Heart right ventricle (tissue), 16 donors: ENCODE results near the gene CHTOP. TPM values are rescaled to one million over a fixed set of nuclear protein-coding genes. Genes with fewer than 3 reads are reported as not detected.
A peak's percentile ranks its signal among the peaks of the same experiment; 100 is the strongest.

ENCODE experiments used
- ATAC-seq, 8 donors: fragments of 200-7000 bp; cut with Tn5 transposase; one replicate each; pipeline ENCODE4 v1.9.1; 2020; ENCODE audit warnings: mild to moderate bottlenecking in 8 of 8, moderate library complexity in 8 of 8, moderate number of reproducible peaks in 1 of 8
- DNase-seq, 2 donors: peaks; one replicate each; pipeline ENCODE4 v3.0.0-alpha.2; 2020
- H3K27ac ChIP-seq, 10 donors: fragments of 200-600 bp; sonication (generic) in 2 of 10; one replicate each; pipeline versions ENCODE4 v1.5.0 to v1.8.0; 2020 to 2022; ENCODE audit warnings: mild to moderate bottlenecking in 3 of 10
- H3K27me3 ChIP-seq, 7 donors: fragments of 200-600 bp; one replicate each; pipeline ENCODE4 v1.8.0; 2021 to 2022; ENCODE audit warnings: mild to moderate bottlenecking in 2 of 7
- H3K36me3 ChIP-seq, 9 donors: fragments of 200-600 bp; sonication (generic) in 1 of 9; one replicate each; pipeline versions ENCODE4 v1.5.0 to v1.8.0; 2020 to 2022; ENCODE audit warnings: mild to moderate bottlenecking in 2 of 9
- H3K4me1 ChIP-seq, 9 donors: fragments of 200-600 bp; sonication (generic) in 1 of 9; one replicate each; pipeline versions ENCODE4 v1.5.0 to v1.8.0; 2020 to 2022; ENCODE audit warnings: mild to moderate bottlenecking in 4 of 9
- H3K4me3 ChIP-seq, 10 donors: fragments of 200-600 bp; sonication (generic) in 2 of 10; one replicate each; pipeline versions ENCODE4 v1.5.0 to v1.8.0; 2020 to 2022; ENCODE audit warnings: mild to moderate bottlenecking in 7 of 10, moderate library complexity in 2 of 10
- H3K9me3 ChIP-seq, 11 donors: fragments of 200-600 bp in 10 of 11; sonication (generic) in 2 of 11; one replicate each; pipeline versions ENCODE4 v1.5.0 to v1.8.0; 2013 to 2022; ENCODE audit warnings: mild to moderate bottlenecking in 2 of 11, control low read depth in 1 of 11, moderate library complexity in 1 of 11
- CTCF ChIP-seq, 9 donors: fragments of 200-600 bp; sonication (generic) in 2 of 9; IDR thresholded peaks; one replicate each; pipeline versions ENCODE4 v1.5.0 to v1.8.0; 2021 to 2022; ENCODE audit warnings: antibody characterized with exemption in 9 of 9, mild to moderate bottlenecking in 5 of 9, moderate library complexity in 1 of 9
- WGBS, 2 donors: extraction: QIAGEN DNeasy Blood & Tissue Kit; methylation state at CpG; one replicate each; pipeline ENCODE4 v1.1.7; 2013; ENCODE audit warnings: inconsistent platforms in 1 of 2; 5-methylcytosine and 5-hydroxymethylcytosine counted together
- intact Hi-C, 10 donors: fragments of 100-400 bp; cut with DNase I; formaldehyde crosslinking; loops; one replicate each; pipeline versions ENCODE4 v1.11.1 to v1.14.2; 2022
- polyA plus RNA-seq, 2 donors: library from polyadenylated mRNA; stranded (reverse); fragments of 200-250 nt; gene quantifications; one replicate each; pipeline ENCODE4 v1.2.3, GENCODE V29; 2013
- total RNA-seq, 10 donors: library from RNA; stranded (reverse); fragmentation: NEBNext Ultra II Directional in 3 of 10; extraction: Animal tissue kit (Norgen Biotek cat#: 25700) in 3 of 10; gene quantifications; one replicate each; pipeline versions ENCODE4 v1.2.1 to v1.2.4, GENCODE V29; 2021 to 2023
- donor health status: Arrhythmogenic right ventricular cardiomyopathy.
- donor health status: ischemic (EF 13 %, LVEDD 7.1; RV severe dilation, severe dysfunction).
- donor health status: healthy with polysubstance abuse.
- donor health status: DM: no; HTN: yes; CAD: no.
- donor health status: DM: no; HTN: no; CAD: no.
- donor health status: ischemic (EF 25% LVEDD 6.9; RV normal size, moderate dysfunction).
- donor health status: ischemic (EF 25% LVEDD 5.7; RV mildly dilated, moderate dysfunction).
- donor health status: healthy.
- donor health status: DM: yes; HTN: yes; CAD: no.
- donor health status: Ischemic cardiomyopathy.
- donor health status: ischemic (EF 35%, LVEDD 5.7; RV mildly dilated, moderate dysfunction).
- donor health status: nonischemic (EF 11% LVEDD 7.7; RV severe dilation, severe dysfunction).
- donor health status: DM: yes; HTN: yes; CAD: no.
- donor health status: PGD.
- donor health status: ischemic (EF 29% LVEDD 5.4; RV normal size, mild dysfunction).
- donor health status: nonischemic (EF 23%, LVEDD 6.1; RV moderate dilation, normal function).

CHTOP gene
- total and polyA plus RNA-seq, 12 donors: 61.6 to 95.5 (median 77.7) TPM

DNA sequence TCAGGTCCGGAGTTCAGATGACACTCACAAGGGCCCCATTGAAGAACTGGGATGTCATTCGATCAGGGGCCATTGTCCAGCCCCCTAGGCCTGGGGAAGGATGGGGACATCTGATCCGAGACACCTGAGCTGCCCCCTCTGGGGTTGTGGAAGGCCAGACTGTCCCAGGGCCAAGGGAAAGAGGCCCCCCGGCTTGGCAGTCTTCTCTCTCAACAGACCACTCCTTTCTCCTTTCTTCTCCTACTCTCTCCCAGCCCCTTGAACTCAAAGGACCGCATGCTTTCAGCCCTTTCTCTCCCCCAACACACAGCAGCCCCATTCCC, 4.6 kb upstream of the CHTOP start:
- peak overlapping the region; percentile 51 to 98 (median 90) for H3K27ac ChIP-seq

GRCh38 chr1:153629971-153630370, 3.9 kb upstream of the CHTOP start:
- intact Hi-C loops: loop anchor here in 2 of 10 donors (5.0 kb wide), 2 partner anchors 37 to 42 kb away; partner anchors contain the start of gene ILF2 (in 1 of the 2)
- Histone ChIP-seq H3K4me1 (peaks cover 20 to 82% (median 54%) of the 10 kb centered on the region in 9 donors), H3K4me3 (peak overlapping the region in 9 of 10 donors; percentile 19 to 71 (median 58)), H3K27me3 (no peaks in the 10 kb centered on the region), H3K9me3 (no peaks in the 10 kb centered on the region), H3K36me3 (peaks cover 0 to 9% (median 0%) of the 10 kb centered on the region in 9 donors), H3K27ac (peak overlapping the region; percentile 51 to 98 (median 90))
- WGBS, 2 donors: 53 to 72% methylated on average over 1 of the region's 1 CpG
- ATAC-seq (peak in 7 of 8 donors; percentile 19 to 52 (median 31)), DNase-seq (peak; percentile 67 to 80)
- TF ChIP-seq CTCF (IDR thresholded peaks at IDR 0.05): no peak

More for the DNA sequence above, 4.6 kb upstream of the CHTOP start:
- Histone ChIP-seq H3K4me3 (peak overlapping the region in 9 of 10 donors; percentile 19 to 71 (median 58)), H3K27me3 (no peaks in the 10 kb centered on the region), H3K4me1 (peaks cover 19 to 85% (median 59%) of the 10 kb centered on the region in 9 donors), H3K36me3 (peaks cover 0 to 15% (median 0%) of the 10 kb centered on the region in 9 donors), H3K9me3 (no peaks in the 10 kb centered on the region)
- TF ChIP-seq CTCF (IDR thresholded peaks at IDR 0.05): no peak
- DNase-seq (no peak), ATAC-seq (no peak)
- 62 to 68% methylated on average over 5 of the region's 5 CpGs for WGBS, 2 donors
- intact Hi-C loops: loop anchor here in 1 of 10 donors (5.0 kb wide), 1 partner anchor 43 kb away; the partner anchor contains the start of gene ILF2

- ATAC-seq (no peak), DNase-seq (no peak)
- no peak for TF ChIP-seq CTCF (IDR thresholded peaks at IDR 0.05)
- Histone ChIP-seq H3K27ac (peak overlapping the region; percentile 38 to 98 (median 90)), H3K36me3 (peaks cover 0 to 6% (median 0%) of the 10 kb centered on the region in 9 donors), H3K4me1 (peaks cover 20 to 82% (median 57%) of the 10 kb centered on the region in 9 donors), H3K9me3 (no peaks in the 10 kb centered on the region), H3K27me3 (no peaks in the 10 kb centered on the region), H3K4me3 (peak overlapping the region in 8 of 10 donors; percentile 13 to 71 (median 58))
- intact Hi-C loops: loop anchor here in 1 of 10 donors (5.0 kb wide), 1 partner anchor 37 kb away; no protein-coding TSS in a partner anchor
- WGBS, 2 donors: 76 to 81% methylated on average over 7 of the region's 7 CpGs
Observed at GRCh38 chr1:153630384-153630783, 3.5 kb upstream of the CHTOP start.

GRCh38 chr1:153631047-153632022, 2.5 kb upstream of the CHTOP start:
- Histone ChIP-seq H3K4me3 (peak overlapping the region in 3 of 10 donors; percentile 58 to 61 (median 60)), H3K36me3 (peaks cover 0 to 11% (median under 1%) of the 10 kb centered on the region in 9 donors), H3K27ac (peak overlapping the region in 8 of 10 donors; percentile 30 to 98 (median 92)), H3K4me1 (peaks cover 14 to 82% (median 59%) of the 10 kb centered on the region in 9 donors), H3K9me3 (no peaks in the 10 kb centered on the region), H3K27me3 (no peaks in the 10 kb centered on the region)
- 80 to 81% methylated on average over 10 of the region's 10 CpGs for WGBS, 2 donors
- no peak for ATAC-seq
- intact Hi-C loops: loop anchor here in 1 of 10 donors (5.0 kb wide), 1 partner anchor 36 kb away; no protein-coding TSS in a partner anchor
- DNase-seq: no peak
- no peak for TF ChIP-seq CTCF (IDR thresholded peaks at IDR 0.05)
